ENCODE measurements around the gene USP12.
"Not testable (repeated sequence)": the region's sequence is repeated elsewhere in the genome, so short reads cannot be mapped to it uniquely, and the experiment has no call there.

USP12 gene

GRCh38 chr13:27147530-27148170 lies 24.0 kb downstream of the USP12 start:
- DNase-seq = no peak

GRCh38 chr13:27141746-27142145 lies 29.9 kb downstream of the USP12 start:
- no peak for DNase-seq

GRCh38 chr13:27141159-27141558 lies 30.5 kb downstream of the USP12 start:
- not testable (repeated sequence) for DNase-seq

- DNase-seq = no peak
Observed at GRCh38 chr13:27140060-27140459, 31.6 kb downstream of the USP12 start.

DNA sequence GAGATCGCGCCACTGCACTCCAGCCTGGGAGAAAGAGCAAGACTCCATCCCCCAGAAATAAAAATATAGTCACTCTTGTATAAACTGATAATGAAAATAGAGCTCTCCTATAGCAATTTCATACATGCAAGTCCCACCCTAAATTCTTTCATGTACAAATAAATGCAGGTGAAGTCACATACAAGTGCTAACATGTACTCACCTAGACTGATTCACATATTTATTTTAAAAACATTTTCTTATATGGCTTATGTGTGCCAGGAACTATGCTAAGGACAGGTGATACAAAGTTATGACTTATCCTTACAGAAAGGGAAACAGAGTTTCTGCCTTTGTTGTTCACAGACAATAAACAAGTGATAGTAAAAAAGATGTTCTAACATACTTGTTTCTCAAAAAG lies 32.0 kb downstream of the USP12 start:
- DNase-seq = no peak

- DNase-seq = no peak
Observed at GRCh38 chr13:27138457-27139093, 33.0 kb downstream of the USP12 start.

DNA sequence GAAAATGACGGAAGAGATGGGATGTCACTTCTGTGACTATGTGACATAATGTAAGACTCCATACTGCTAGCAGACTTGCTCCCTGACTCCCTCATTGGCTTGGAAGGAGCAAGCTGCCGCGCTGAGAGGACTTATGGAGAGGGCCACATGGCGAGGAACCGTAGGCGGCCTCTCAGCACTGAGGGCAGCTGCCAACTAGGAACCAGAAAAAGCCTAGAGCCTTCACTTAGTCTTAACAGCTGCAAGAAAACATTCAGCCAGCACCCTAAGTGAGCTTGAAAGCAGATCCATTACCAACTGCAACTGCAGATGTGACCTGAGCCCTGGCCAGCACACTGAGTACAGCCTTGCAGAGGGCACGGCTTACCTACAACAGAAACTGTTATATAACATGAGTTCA lies 33.9 kb downstream of the USP12 start:
- no peak for DNase-seq

DNA sequence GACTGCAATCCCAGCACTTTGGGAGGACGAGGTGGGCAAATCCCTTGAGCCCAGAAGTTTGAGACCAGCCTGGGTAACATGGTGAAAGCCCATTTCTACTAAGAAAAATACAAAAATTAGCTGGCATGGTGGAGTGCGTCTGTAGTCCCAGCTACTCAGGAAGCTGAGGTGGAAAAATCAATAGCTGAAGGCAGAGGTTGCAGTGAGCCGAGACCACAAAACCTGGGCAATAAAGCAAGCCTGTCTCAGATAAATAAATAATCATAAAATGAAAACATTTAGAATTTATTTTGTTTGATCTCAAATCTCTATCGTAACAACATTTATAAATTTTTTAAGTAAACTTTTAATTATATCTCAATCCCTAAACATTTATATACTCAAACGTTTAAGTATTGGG lies 36.6 kb downstream of the USP12 start:
- peak; percentile 14 for DNase-seq

GRCh38 chr13:27133889-27134288 lies 37.7 kb downstream of the USP12 start:
- DNase-seq = no peak

DNA sequence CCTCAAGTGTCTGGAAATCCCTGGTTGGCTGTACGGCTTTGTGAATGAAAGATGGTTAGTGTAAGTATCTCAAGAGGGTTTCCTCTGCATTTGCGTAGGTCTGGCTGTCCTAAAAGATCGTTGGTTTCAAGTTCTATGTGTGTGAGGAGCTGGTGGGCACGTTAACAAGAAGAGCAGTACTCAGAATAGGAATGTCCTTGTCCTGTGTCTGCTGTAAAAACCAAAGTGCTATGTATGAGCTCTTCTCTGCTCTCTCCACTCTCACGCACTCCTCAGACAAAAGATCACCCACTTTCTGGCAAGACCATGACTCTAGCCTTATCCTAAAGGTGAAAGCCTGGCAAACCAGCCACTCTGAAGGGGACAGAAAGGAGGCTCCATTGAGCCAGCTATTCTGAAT lies 39.1 kb downstream of the USP12 start:
- no peak for DNase-seq

GRCh38 chr13:27131906-27132305 lies 39.7 kb downstream of the USP12 start:
- DNase-seq = no peak

- peak; percentile 12 for DNase-seq
Observed at GRCh38 chr13:27130979-27131623, 40.5 kb downstream of the USP12 start.

- no peak for DNase-seq
Observed at GRCh38 chr13:27130223-27130978, 41.2 kb downstream of the USP12 start.

DNA sequence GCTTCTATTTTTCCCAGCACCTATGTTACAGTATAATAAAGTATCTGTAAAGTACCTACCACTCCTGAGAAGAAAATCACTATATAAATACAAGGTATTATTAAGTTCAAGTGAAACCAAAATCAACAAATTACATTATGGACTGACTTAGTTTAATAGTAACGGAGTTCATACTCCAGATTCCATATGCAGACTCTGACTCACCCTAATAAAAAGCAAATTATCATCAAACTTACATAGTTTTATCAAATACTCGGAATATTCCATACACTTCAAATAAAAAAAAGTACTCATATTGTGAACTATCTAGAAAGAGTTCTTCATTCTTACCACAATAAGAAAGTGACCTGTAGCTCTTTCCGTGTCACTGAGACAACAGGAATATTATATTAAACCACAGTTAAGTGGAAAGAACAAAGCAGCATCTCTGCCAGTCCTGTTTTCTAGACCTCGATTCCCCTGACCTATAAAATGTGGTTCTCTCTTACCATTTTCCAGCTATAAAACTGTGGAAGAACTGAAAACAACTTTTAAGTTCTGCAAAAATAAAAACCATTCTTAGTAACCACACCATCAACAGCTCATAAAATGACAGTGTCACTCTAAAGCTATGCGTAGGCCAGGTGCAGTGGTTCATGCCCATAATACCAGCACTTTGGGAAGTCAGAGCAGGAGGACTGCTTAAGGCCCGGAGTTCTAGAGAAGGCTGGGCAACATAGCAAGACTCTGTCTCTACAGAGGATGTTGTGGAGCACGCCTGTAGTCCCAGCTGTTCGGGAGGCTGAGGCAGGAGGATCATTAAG lies 42.6 kb downstream of the USP12 start:
- DNase-seq = no peak

- no peak for DNase-seq
Observed at GRCh38 chr13:27126859-27127258, 44.8 kb downstream of the USP12 start.

DNA sequence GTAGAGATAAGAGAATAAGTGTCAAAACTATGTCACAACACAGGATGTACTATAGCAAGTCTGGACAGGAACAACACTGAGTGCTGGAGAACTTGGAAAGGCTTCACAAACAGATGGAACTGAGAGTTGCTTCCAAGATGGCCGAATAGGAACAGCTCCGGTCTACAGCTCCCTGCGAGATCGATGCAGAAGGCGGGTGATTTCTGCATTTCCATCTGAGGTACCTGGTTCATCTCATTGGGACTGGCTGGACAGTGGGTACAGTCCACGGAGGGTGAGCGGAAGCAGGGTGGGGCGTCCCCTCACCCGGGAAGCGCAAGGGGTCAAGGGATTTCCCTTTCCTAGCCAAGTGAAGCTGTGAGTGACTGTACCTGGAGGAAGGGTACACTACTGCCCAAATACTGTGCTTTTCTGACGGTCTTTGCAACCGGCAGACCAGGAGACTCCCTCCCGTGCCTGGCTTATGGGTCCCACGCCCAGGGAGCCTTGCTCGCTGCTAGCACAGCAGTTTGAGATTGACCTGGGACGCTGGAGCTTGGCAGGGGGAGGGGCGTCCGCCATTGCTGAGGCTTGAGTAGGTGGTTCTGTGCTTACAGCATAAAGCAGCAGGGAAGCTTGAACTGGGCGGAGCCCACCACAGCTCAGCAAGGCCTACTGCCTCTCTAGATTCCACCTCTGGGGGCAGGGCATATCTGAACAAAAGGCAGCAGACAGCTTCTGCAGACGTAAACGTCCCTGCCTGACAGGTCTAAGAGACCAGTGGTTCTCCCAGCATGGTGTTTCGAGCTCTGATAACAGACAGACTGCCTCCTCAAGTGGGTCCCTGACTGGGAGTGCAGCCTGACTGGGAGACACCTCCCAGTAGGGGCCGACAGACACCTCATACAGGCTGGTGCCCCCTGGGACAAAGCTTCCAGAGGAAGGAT lies 46.0 kb downstream of the USP12 start:
- DNase-seq = peak; percentile 88

GRCh38 chr13:27124571-27124970 lies 47.0 kb downstream of the USP12 start:
- no peak for DNase-seq

DNA sequence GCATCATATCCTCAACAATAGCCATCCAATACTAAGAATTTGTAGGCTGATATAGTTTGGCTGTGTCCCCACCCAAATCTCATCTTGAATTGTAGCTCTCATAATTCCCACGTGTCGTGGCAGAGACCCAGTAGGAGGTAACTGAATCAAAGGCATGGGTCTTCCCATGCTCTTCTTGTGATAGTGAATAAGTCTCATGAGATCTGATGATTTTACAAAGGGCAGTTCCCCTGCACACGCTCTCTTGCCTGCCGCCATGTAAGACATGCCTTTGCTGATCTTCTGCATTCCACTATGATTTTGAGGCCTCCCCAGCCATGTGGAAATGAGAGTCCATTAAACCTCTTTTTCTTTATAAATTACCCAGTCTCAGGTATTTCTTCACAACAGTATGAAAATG lies 48.2 kb downstream of the USP12 start:
- not testable (repeated sequence) for DNase-seq

GRCh38 chr13:27122036-27122435 lies 49.6 kb downstream of the USP12 start:
- DNase-seq = no peak

DNA sequence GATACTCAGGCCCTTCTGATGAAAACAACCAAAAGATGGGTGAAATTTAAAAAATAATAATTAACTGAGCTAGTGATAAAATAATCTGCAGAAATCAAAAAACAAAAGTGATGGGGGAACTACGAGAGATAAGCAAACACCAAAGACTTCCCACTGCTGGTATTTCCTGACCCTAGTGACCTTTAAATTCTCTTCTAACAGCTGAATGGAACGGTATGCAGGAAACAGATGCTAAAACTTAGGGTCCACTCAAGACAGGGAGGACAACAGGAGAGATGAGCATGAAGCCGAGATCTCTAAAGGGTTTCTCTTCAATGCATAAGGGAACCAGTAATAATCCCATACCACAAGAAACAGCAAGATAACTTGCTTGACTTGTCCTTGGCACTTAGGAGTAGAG lies 50.8 kb downstream of the USP12 start:
- DNase-seq = no peak

DNA sequence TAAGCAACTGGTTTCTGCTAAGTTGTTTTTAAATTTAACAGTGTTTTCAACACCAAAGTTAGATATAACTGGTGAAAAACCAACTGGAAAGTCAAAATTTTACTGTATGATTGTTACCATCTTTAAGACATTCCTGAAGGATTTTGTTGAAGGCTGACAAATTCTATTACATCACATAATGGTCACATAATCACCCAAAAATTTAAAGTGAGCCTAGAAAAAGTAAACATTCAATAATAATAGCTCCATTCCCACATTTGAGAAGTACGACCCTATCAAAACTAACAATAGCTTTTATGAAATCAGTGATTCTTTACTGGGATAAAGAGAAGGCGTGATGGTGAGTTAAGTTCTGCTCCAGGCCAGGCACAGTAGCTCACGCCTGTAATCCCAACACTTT lies 51.6 kb downstream of the USP12 start:
- DNase-seq = no peak

Measured in NCI-H510A treated with DMSO at 0.1 percent for 48 hours (cell line).